Measurements from ENCODE around the gene CLDN11. TPM values are rescaled to one million over a fixed set of nuclear protein-coding genes. Genes with fewer than 3 reads are reported as not detected.

CLDN11 gene
- total and polyA plus RNA-seq, 2 of the 8 experiments (the other 6 are each of a cell fraction or from before 2014, with no cell fraction given): 4.8 to 12.5 TPM

GRCh38 chr3:170420307-170420821 is 1.7 kb downstream of the CLDN11 start:
- Histone ChIP-seq H2AK5ac (ENCODE audit: low read depth, low read length) (no peak overlapping the region), H3K4me3 (ENCODE audit: extremely low read depth in 1 of 4, insufficient read depth in 2 of 4, low read depth in 3 of 4, low read length in 4 of 4) (peak overlapping the region; percentile 21 to 61 (median 49); a peak in 7 of 8 replicates), H3K27ac (ENCODE audit: low read depth, low read length) (no peak overlapping the region), H3K27me3 (replicated peaks in 1 of 4; ENCODE audit: control insufficient read depth in 3 of 4, extremely low read depth in 1 of 4, insufficient read depth in 3 of 4, low read length in 3 of 4) (peaks cover 10 to 39% (median 31%) of the 10 kb centered on the region in 4 experiments), H3K4ac (replicated peaks; ENCODE audit: insufficient read length, low read depth, low read length) (no peak overlapping the region), H2BK20ac (ENCODE audit: low read length) (no peak overlapping the region), H3K18ac (ENCODE audit: extremely low read depth, low read length) (no peak overlapping the region), H3K9ac (replicated peaks in 1 of 4; ENCODE audit: extremely low read depth in 1 of 4, low read depth in 3 of 4, low read length in 3 of 4) (no peak overlapping the region), H2BK15ac (ENCODE audit: low read length) (no peak overlapping the region), H4K20me1 (replicated peaks in 1 of 2; ENCODE audit: control insufficient read depth in 1 of 2, insufficient read depth in 2 of 2, low read length in 2 of 2) (peaks cover 0 to 3% of the 10 kb centered on the region in 2 experiments), H3K36me3 (ENCODE audit: control insufficient read depth in 2 of 4, insufficient read depth in 4 of 4, low read length in 3 of 4) (no peaks in the 10 kb centered on the region), H3K23me2 (ENCODE audit: low read depth, low read length) (peaks cover 7% of the 10 kb centered on the region; the same call in 1 of the 2 replicates), H2BK5ac (ENCODE audit: low read depth, low read length) (no peak overlapping the region), H3K79me1 (ENCODE audit: low read depth, low read length) (no peaks in the 10 kb centered on the region), H4K5ac (ENCODE audit: insufficient read length, low read depth, low read length) (no peak overlapping the region), H3K9me3 (ENCODE audit: insufficient read depth in 2 of 2, low read depth in 1 of 2, low read length in 1 of 2) (no peaks in the 10 kb centered on the region), H3K14ac (ENCODE audit: insufficient read length) (no peak overlapping the region), H3K4me1 (replicated peaks in 1 of 4; ENCODE audit: control insufficient read depth in 3 of 4, insufficient read depth in 4 of 4, low read length in 3 of 4) (peaks cover 2 to 11% (median 6%) of the 10 kb centered on the region in 4 experiments), H3K56ac (replicated peaks; ENCODE audit: insufficient read length, low read depth, low read length) (no peak overlapping the region), H4K91ac (replicated peaks; ENCODE audit: insufficient read length, low read length) (no peak overlapping the region), H3K4me2 (ENCODE audit: insufficient read depth in 1 of 2, low read depth in 2 of 2, low read length in 2 of 2) (peak overlapping the region; percentile 54 to 74), H4K8ac (ENCODE audit: extremely low read depth, insufficient read depth, low read length) (no peak overlapping the region), H3K23ac (ENCODE audit: insufficient read length) (no peak overlapping the region), H3K79me2 (ENCODE audit: control insufficient read depth in 1 of 2, insufficient read depth in 2 of 2, low read length in 2 of 2) (no peaks in the 10 kb centered on the region), H2BK120ac (replicated peaks; ENCODE audit: low read depth, low read length) (no peak overlapping the region), H2BK12ac (ENCODE audit: low read depth, low read length) (no peak overlapping the region), H2AFZ (ENCODE audit: low read length) (0 out of 2 replicates have a peak overlapping the region, but pooled peaks have one; percentile 3)
- TF ChIP-seq SIN3A (conservative IDR thresholded peaks at IDR 0.05 in 1 of 2, IDR thresholded peaks at IDR 0.05 in 1 of 2; ENCODE audit: low read depth in 1 of 2, low read length in 2 of 2): no peak
- TF ChIP-seq ASH2L (IDR thresholded peaks at IDR 0.05; ENCODE audit: low read length): no peak
- 0 out of 2 replicates have a peak, but pooled peaks have one; percentile 18 for TF ChIP-seq SUZ12 (IDR thresholded peaks at IDR 0.05; ENCODE audit: low read length)
- no peak for TF ChIP-seq TBP (IDR thresholded peaks at IDR 0.05; ENCODE audit: low read depth, low read length)
- no peak for TF ChIP-seq HDAC6 (IDR thresholded peaks at IDR 0.05; ENCODE audit: low read depth, low read length)
- TF ChIP-seq RAD21 (IDR thresholded peaks at IDR 0.05 in 1 of 2, conservative IDR thresholded peaks at IDR 0.05 in 1 of 2; ENCODE audit: low read depth in 2 of 2, low read length in 2 of 2): no peak
- TF ChIP-seq KDM4A (IDR thresholded peaks at IDR 0.05; ENCODE audit: low read depth, low read length, severe bottlenecking): no peak
- no peak for TF ChIP-seq ATF2 (IDR thresholded peaks at IDR 0.05; ENCODE audit: low read length)
- no peak for TF ChIP-seq CBX5 (IDR thresholded peaks at IDR 0.05; ENCODE audit: low read depth, low read length)
- DNase-seq (ENCODE audit: low read depth in 1 of 2, low spot score in 2 of 2) (no peak), FAIRE-seq (no peak)
- ChIA-PET CTCF (ENCODE audit: partially characterized antibody) (interaction anchor here (1.0 to 10.6 kb wide), 4 partner anchors 9 to 392 kb away, joined by 4 to 273 read pairs (median 6); no protein-coding TSS in a partner anchor), POLR2A (ENCODE audit: partially characterized antibody) (interaction anchor here (1.1 kb wide), 1 partner anchor 10 kb away, joined by 3 read pairs; no protein-coding TSS in a partner anchor)
- WGBS, 2 experiments (ENCODE audit: extremely low coverage in 1 of 2, insufficient coverage in 1 of 2, insufficient read length in 1 of 2, insufficient replicate concordance in 2 of 2, low coverage in 1 of 2, low lambda C conversion rate in 2 of 2, missing lambda C conversion rate in 1 of 2): 58% methylated on average over 17 of the region's 17 CpGs; no CpG with 5 or more reads in 1 of the 2 experiments

Measured in H1 (cell line).